ENCODE data around the gene FRY. TPM values are rescaled to one million over a fixed set of nuclear protein-coding genes. Genes with fewer than 3 reads are reported as not detected.
"Not testable (repeated sequence)": the region's sequence is repeated elsewhere in the genome, so short reads cannot be mapped to it uniquely, and the experiment has no call there.

FRY gene
- total RNA-seq (2014; rRNA removed; shearing (Covaris generic)): 3.5 and 16.8 TPM in 2 replicates

DNA sequence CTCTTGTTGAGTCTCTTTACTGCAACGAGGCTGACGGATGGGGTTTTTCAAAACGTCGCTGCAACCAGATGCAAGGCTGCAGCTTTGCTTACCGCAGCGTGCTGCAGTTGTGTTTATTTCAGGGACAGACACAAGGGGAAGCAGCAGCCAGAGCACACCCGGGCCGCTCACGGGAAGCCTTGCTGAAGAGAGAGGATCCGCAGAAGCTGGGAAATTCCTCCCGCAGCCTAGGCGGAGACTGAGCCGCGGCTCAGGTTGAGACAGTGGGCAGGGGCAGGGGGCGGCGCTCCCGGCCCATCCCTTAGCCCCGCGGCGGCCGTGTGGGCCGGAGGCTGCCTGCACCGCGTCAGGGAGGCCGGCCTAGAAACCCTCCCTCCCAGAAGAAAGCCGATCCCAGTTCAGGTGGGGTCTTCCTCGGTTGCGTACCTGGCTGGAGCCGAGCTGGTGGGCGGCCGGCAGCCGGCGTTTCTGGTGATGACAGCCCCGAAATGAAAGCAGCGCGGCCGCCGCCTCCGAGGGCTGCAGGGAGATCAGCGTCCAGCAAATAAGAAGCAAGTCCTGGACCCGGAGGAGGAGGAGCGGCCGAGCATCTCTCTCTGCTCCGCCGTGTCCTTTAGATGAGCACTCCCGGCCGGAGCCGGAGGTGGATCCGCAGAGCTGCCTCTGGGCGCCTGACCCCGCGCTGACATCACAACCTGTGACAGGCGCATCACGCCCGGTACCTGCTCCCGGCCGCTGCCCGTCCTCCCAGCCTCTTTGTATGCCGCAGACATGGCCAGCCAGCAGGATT lies at the start of gene FRY:
Gene FRY (plus strand): TSS at position 750 of the 790 bp plus-strand sequence. CDS start 22 bp downstream, at position 772.
- DNase-seq (ENCODE audit: low spot score): peak; percentile 13

DNA sequence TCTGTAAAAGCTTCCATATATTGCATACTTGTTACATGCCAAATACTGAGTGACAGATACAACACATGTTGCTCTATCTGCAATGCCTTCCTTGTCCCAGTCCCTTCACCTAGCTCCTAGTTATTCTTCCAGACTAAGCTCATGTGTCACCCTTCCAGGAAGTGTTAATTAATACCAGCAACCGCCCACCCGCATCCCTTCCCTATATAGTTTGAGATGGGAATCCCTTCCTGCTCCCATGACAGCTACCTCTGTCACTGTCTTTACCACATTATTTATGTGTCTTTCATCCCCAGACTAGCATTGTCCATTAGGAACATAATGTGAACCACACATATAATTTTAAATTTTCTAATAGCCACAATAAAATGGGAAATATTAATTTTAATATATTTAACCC lies 49.5 kb upstream of the FRY start:
- DNase-seq (ENCODE audit: low spot score): peak; percentile 5

GRCh38 chr13:31982540-31982939 lies 49.0 kb upstream of the FRY start:
- DNase-seq (ENCODE audit: low spot score): peak; percentile 96

GRCh38 chr13:31983696-31984095 lies 47.9 kb upstream of the FRY start:
- DNase-seq (ENCODE audit: low spot score): not testable (repeated sequence)

DNA sequence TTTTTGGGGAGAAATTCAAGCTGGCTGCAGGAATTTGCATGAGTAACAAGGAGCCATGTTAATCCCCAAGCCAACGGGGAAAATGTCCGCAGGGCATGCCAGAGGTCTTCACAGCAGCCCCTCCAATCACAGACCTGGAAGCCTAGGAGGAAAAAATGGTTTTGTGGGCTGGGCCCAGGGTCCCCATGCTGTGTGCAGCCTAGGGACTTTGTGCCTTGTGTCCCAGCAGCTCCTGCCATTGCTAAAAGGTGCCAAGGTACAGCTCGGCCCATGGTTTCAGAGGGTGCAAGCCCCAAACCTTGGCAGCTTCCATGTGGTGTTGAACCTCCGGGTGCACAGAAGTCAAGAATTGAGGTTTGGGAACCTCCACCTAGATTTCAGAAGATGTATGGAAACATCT lies 47.2 kb upstream of the FRY start:
- DNase-seq (ENCODE audit: low spot score): not testable (repeated sequence)

GRCh38 chr13:31986676-31987470 lies 44.7 kb upstream of the FRY start:
- DNase-seq (ENCODE audit: low spot score): no peak

- peak; percentile 10 for DNase-seq (ENCODE audit: low spot score)
Measured at GRCh38 chr13:31987535-31988170, 43.9 kb upstream of the FRY start.

GRCh38 chr13:31994367-31994766 lies 37.2 kb upstream of the FRY start:
- not testable (repeated sequence) for DNase-seq (ENCODE audit: low spot score)

GRCh38 chr13:31996601-31997000 lies 35.0 kb upstream of the FRY start:
- DNase-seq (ENCODE audit: low spot score): no peak

DNA sequence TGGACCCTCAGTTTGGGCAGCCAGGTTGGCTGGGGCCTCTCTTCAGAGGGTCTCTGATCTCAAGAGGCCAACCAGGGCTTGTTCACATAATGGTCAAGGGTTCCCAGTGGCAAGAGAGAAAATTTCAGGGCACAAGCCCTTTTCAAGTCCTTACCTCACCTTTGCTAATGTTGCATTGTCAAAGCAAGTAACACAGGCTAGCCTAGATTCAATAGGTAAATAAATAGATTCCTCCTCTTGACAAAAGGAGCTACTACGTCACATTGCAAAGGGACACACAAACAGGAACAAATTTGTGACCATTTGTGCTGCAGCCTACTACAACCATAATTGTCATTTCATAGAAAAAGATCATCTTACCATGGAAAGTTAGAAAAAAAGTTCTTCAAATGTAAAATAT lies 33.9 kb upstream of the FRY start:
- no peak for DNase-seq (ENCODE audit: low spot score)

DNA sequence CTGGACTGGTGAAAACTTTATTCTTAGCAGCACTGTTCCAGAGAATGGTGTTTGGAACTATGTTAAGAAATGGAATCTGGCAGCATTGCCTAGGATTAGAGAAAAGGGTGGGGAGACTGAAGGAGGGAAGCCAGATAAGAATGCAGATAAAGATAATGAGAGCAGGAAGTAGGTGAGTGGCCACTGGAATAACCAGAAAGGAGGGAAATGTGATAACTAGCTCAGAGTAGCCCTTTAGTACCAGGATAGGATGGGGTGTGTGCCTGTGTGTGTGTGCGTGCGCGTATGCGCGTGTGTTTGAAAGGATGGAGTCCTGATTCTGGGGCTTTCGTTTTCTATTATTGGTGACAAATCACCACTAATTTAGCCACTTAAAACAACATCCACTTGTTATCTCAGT lies 33.4 kb upstream of the FRY start:
- no peak for DNase-seq (ENCODE audit: low spot score)

- not testable (repeated sequence) for DNase-seq (ENCODE audit: low spot score)
Measured at GRCh38 chr13:32000754-32001153, 30.8 kb upstream of the FRY start.

- DNase-seq (ENCODE audit: low spot score): peak; percentile 35
Measured at GRCh38 chr13:32001154-32001768, 30.3 kb upstream of the FRY start.

GRCh38 chr13:32001769-32002168 lies 29.8 kb upstream of the FRY start:
- no peak for DNase-seq (ENCODE audit: low spot score)

GRCh38 chr13:32002873-32003272 lies 28.7 kb upstream of the FRY start:
- DNase-seq (ENCODE audit: low spot score): no peak

GRCh38 chr13:32007494-32007893 lies 24.1 kb upstream of the FRY start:
- no peak for DNase-seq (ENCODE audit: low spot score)

DNA sequence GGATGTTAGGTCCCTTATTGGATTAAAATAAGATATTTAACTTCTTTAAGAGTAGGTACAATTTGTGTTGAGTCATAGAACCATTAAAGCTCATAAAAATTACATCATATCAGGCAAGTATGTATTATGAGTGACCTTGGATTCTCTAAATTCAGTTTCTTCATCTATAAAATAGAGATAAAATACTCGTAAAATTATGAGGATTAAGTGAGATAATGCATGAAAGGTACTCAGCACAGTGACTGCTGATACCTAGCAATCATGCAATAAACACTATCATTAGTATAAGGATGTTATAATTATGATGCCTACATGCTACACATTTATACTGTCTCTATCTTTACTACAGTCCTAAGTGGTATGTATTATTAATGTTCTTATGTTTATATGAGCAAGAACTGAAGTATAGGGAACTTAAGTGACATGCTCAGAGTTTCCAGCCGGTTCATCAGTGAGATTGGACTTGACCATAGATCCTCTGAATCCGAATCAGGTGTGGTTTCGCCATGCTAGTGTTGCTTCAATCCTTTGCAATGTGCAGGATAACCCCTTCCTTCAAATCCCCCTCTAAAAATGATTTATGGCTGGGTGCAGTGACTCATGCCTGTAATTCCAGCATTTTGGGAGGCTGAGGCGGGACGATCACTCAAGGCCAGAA lies 22.9 kb upstream of the FRY start:
- DNase-seq (ENCODE audit: low spot score): no peak

DNA sequence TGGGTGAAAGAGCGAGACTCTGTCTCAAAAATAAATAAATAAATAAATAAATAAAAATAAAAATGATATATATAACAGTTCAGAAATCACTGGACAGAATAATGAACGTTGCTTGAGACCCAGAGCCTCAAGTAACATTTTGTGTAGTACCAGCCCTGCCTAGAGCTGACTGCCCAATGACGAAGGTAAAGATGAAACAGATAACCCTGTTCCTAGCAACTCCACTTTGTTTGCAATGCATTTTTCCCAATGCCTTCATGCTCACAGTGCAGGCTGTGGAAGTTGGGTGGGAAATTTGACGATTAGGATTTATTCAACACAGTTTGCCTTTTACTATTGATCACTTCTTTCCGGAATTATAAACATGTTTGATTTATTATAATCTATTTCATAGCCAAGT lies 22.2 kb upstream of the FRY start:
- DNase-seq (ENCODE audit: low spot score): no peak

GRCh38 chr13:32010136-32010535 lies 21.4 kb upstream of the FRY start:
- no peak for DNase-seq (ENCODE audit: low spot score)

- no peak for DNase-seq (ENCODE audit: low spot score)
Measured at GRCh38 chr13:32011971-32012370, 19.6 kb upstream of the FRY start.

DNA sequence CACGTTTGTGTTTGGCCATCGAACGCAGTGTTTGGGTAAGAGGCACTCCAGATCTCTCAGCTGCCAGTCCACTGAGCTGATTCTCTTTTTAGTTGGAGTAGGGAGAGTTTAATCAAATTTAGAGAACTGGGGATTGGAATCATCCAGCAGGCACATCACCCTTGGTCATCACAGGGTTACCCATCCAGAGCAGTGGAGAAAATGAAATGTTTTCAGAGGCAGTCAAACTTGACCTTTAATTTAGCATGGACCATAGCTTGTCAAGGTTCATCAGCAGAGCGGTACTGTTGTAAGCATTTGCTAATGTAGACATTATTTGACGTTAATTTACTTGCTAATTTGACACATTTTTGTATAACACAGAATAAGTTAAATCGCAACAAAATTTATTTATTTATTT lies 18.4 kb upstream of the FRY start:
- no peak for DNase-seq (ENCODE audit: low spot score)

GRCh38 chr13:32016119-32016518 lies 15.5 kb upstream of the FRY start:
- DNase-seq (ENCODE audit: low spot score): no peak
